DOHH2 (cell line): ENCODE measurements around the gene PRKCQ.

Experiments
- CTCF ChIP-seq: fragments of 200-600 bp; sonication (generic); IDR thresholded peaks from one replicate; pipeline ENCODE4 v1.5.1; 2014; ENCODE audit warnings: antibody characterized with exemption, mild to moderate bottlenecking, low read depth, low read length; ENCODE audit not compliant: poor library complexity, severe bottlenecking
- EZH2phosphoT487 ChIP-seq: fragments of 200-600 bp; sonication (generic); IDR thresholded peaks from 2 replicates; pipeline ENCODE4 v1.6.1; 2017; ENCODE audit warnings: borderline replicate concordance, mild to moderate bottlenecking, antibody characterized with exemption, low read length, moderate library complexity, mixed read lengths

DNA sequence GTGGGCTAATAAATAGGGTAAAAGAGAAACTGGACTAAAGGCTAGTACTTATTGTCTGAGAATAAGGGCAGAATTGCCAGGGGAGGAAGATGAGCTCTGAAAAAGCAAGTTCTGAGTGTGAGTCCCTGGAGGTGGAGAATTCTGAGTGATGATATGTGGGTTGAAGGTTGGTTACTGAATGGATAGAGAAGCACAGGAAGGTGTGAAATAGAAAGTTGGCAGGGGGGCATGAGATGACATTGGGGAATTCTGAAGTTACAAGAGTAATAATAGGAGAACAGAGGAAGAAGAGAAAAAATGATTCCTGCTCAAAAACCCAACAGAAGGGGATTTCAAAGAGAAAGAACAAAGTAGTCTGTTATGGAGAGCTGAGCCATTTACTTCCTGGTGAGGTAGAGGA, 76.9 kb downstream of the PRKCQ start:
- TF ChIP-seq CTCF (no peak), EZH2phosphoT487 (no peak)
